ENCODE data around the gene SYVN1. TPM values are rescaled to one million over a fixed set of nuclear protein-coding genes. Genes with fewer than 3 reads are reported as not detected.
"Not testable (repeated sequence)": the region's sequence is repeated elsewhere in the genome, so short reads cannot be mapped to it uniquely, and the experiment has no call there.

The SYVN1 gene
- total RNA-seq, 1 experiment from 2014 or later = 20.2 TPM

GRCh38 chr11:65128182-65129145 is 5.9 kb downstream of the SYVN1 start:
- peak in 1 of 2 experiments; percentile 58 for DNase-seq (ENCODE audit: low read depth in 1 of 2, low spot score in 2 of 2)
- Histone ChIP-seq H3K27ac (no peak overlapping the region), H3K4me3 (no peak overlapping the region), H3K27me3 (replicated peaks) (no peaks in the 10 kb centered on the region), H3K4me1 (replicated peaks) (peaks cover 7% of the 10 kb centered on the region), H3K9me3 (replicated peaks) (no peaks in the 10 kb centered on the region), H3K36me3 (peaks cover 95% of the 10 kb centered on the region)

GRCh38 chr11:65127473-65128181 is 6.7 kb downstream of the SYVN1 start:
- no peak overlapping the region for H3K4me3 ChIP-seq
- H3K36me3 ChIP-seq = peaks cover 91% of the 10 kb centered on the region
- H3K27ac ChIP-seq = no peak overlapping the region
- no peaks in the 10 kb centered on the region for H3K27me3 ChIP-seq (replicated peaks)
- DNase-seq (ENCODE audit: low read depth in 1 of 2, low spot score in 2 of 2) = no peak
- peaks cover 5% of the 10 kb centered on the region for H3K4me1 ChIP-seq (replicated peaks)
- no peaks in the 10 kb centered on the region for H3K9me3 ChIP-seq (replicated peaks)

GRCh38 chr11:65126624-65127274 is 7.6 kb downstream of the SYVN1 start:
- H3K27ac ChIP-seq = no peak overlapping the region
- peaks cover 5% of the 10 kb centered on the region for H3K4me1 ChIP-seq (replicated peaks)
- H3K27me3 ChIP-seq (replicated peaks) = no peaks in the 10 kb centered on the region
- peaks cover 86% of the 10 kb centered on the region for H3K36me3 ChIP-seq
- peak in 1 of 2 experiments; percentile 49 for DNase-seq (ENCODE audit: low read depth in 1 of 2, low spot score in 2 of 2)
- H3K4me3 ChIP-seq = no peak overlapping the region
- no peaks in the 10 kb centered on the region for H3K9me3 ChIP-seq (replicated peaks)

GRCh38 chr11:65125197-65126056 is 8.9 kb downstream of the SYVN1 start:
- Histone ChIP-seq H3K9me3 (replicated peaks) (no peaks in the 10 kb centered on the region), H3K27ac (no peak overlapping the region), H3K4me1 (replicated peaks) (peaks cover 12% of the 10 kb centered on the region), H3K4me3 (no peak overlapping the region), H3K27me3 (replicated peaks) (no peaks in the 10 kb centered on the region), H3K36me3 (peaks cover 88% of the 10 kb centered on the region)
- DNase-seq (ENCODE audit: low read depth in 1 of 2, low spot score in 2 of 2) = no peak

- no peak for DNase-seq (ENCODE audit: low read depth in 1 of 2, low spot score in 2 of 2)
- H3K4me3 ChIP-seq = no peak overlapping the region
- peaks cover 12% of the 10 kb centered on the region for H3K4me1 ChIP-seq (replicated peaks)
- no peaks in the 10 kb centered on the region for H3K27me3 ChIP-seq (replicated peaks)
- H3K36me3 ChIP-seq = peaks cover 89% of the 10 kb centered on the region
- no peak overlapping the region for H3K27ac ChIP-seq
- no peaks in the 10 kb centered on the region for H3K9me3 ChIP-seq (replicated peaks)
Measured at GRCh38 chr11:65124480-65125196, 9.7 kb downstream of the SYVN1 start.

- Histone ChIP-seq H3K4me3 (peak within 1 kb of the TSS; percentile 71), H3K9me3 (replicated peaks) (no peaks in the 10 kb centered on the region), H3K36me3 (peaks cover 86% of the 10 kb centered on the region), H3K27me3 (replicated peaks) (no peaks in the 10 kb centered on the region), H3K27ac (peak within 1 kb of the TSS; percentile 49), H3K4me1 (replicated peaks) (peaks cover 12% of the 10 kb centered on the region)
- DNase-seq (ENCODE audit: low read depth in 1 of 2, low spot score in 2 of 2) = peak; percentile 94 to 100
Measured at GRCh38 chr11:65121865-65122696, 12.2 kb downstream of the SYVN1 start, which contains the start of the genes FAU and MRPL49. FAU (minus strand) TSS chr11:65122134; CDS start chr11:65121813, 321 bp downstream. MRPL49 (plus strand) TSS chr11:65122321; CDS start chr11:65122347, 26 bp downstream.

GRCh38 chr11:65121447-65121864 is 12.9 kb downstream of the SYVN1 start:
- H3K4me1 ChIP-seq (replicated peaks) = peaks cover 18% of the 10 kb centered on the region
- no peaks in the 10 kb centered on the region for H3K27me3 ChIP-seq (replicated peaks)
- no peaks in the 10 kb centered on the region for H3K9me3 ChIP-seq (replicated peaks)
- H3K36me3 ChIP-seq = peaks cover 86% of the 10 kb centered on the region
- peak in 1 of 2 experiments; percentile 66 for DNase-seq (ENCODE audit: low read depth in 1 of 2, low spot score in 2 of 2)
- peak overlapping the region; percentile 49 for H3K27ac ChIP-seq
- peak overlapping the region; percentile 71 for H3K4me3 ChIP-seq

GRCh38 chr11:65120831-65121230 is 13.5 kb downstream of the SYVN1 start:
- Histone ChIP-seq H3K27me3 (replicated peaks) (no peaks in the 10 kb centered on the region), H3K4me1 (replicated peaks) (peaks cover 23% of the 10 kb centered on the region), H3K4me3 (peak overlapping the region; percentile 71), H3K9me3 (replicated peaks) (no peaks in the 10 kb centered on the region), H3K27ac (no peak overlapping the region), H3K36me3 (peaks cover 86% of the 10 kb centered on the region)
- no peak for DNase-seq (ENCODE audit: low read depth in 1 of 2, low spot score in 2 of 2)

- no peaks in the 10 kb centered on the region for H3K9me3 ChIP-seq (replicated peaks)
- no peak overlapping the region for H3K27ac ChIP-seq
- H3K4me1 ChIP-seq (replicated peaks) = peaks cover 23% of the 10 kb centered on the region
- peaks cover 81% of the 10 kb centered on the region for H3K36me3 ChIP-seq
- H3K4me3 ChIP-seq = no peak overlapping the region
- no peaks in the 10 kb centered on the region for H3K27me3 ChIP-seq (replicated peaks)
- DNase-seq (ENCODE audit: low read depth in 1 of 2, low spot score in 2 of 2) = no peak
Measured at GRCh38 chr11:65119670-65119995, 14.7 kb downstream of the SYVN1 start.

GRCh38 chr11:65118891-65119669 is 15.2 kb downstream of the SYVN1 start:
- H3K4me1 ChIP-seq (replicated peaks) = peaks cover 23% of the 10 kb centered on the region
- peaks cover 75% of the 10 kb centered on the region for H3K36me3 ChIP-seq
- not testable (repeated sequence) for H3K4me3 ChIP-seq; H3K9me3 ChIP-seq (replicated peaks); H3K27ac ChIP-seq; DNase-seq (ENCODE audit: low read depth in 1 of 2, low spot score in 2 of 2); H3K27me3 ChIP-seq (replicated peaks)

GRCh38 chr11:65118097-65118837 is 16.1 kb downstream of the SYVN1 start:
- DNase-seq (ENCODE audit: low read depth in 1 of 2, low spot score in 2 of 2) = no peak
- no peak overlapping the region for H3K27ac ChIP-seq
- no peaks in the 10 kb centered on the region for H3K27me3 ChIP-seq (replicated peaks)
- H3K9me3 ChIP-seq (replicated peaks) = no peaks in the 10 kb centered on the region
- peak overlapping the region; percentile 66; the same call in 1 of the 2 replicates for H3K4me3 ChIP-seq
- peaks cover 23% of the 10 kb centered on the region for H3K4me1 ChIP-seq (replicated peaks)
- H3K36me3 ChIP-seq = peaks cover 71% of the 10 kb centered on the region
